Immature natural killer cell (primary cell): ENCODE results near the gene EHD4. TPM values are rescaled to one million over a fixed set of nuclear protein-coding genes. Genes with fewer than 3 reads are reported as not detected.

Source experiments
- DNase-seq, 3 donors: peaks; one replicate each; pipeline ENCODE4 v3.0.0; 2022; ENCODE audit warnings: mixed read lengths in 1 of 3
- H3K27ac Mint-ChIP-seq, 6 donors: one replicate each; pipeline ENCODE4 v1.8.0; 2020; ENCODE audit warnings: mixed read lengths in 6 of 6, mild to moderate bottlenecking in 5 of 6, inconsistent platforms in 4 of 6, moderate library complexity in 3 of 6
- H3K27me3 Mint-ChIP-seq, 3 donors: one replicate each; pipeline ENCODE4 v1.8.0; 2020 to 2021; ENCODE audit warnings: low read depth in 3 of 3, mild to moderate bottlenecking in 3 of 3, mixed read lengths in 3 of 3, moderate library complexity in 3 of 3, inconsistent platforms in 1 of 3
- H3K36me3 Mint-ChIP-seq, 3 donors: one replicate each; pipeline ENCODE4 v1.8.0; 2020; ENCODE audit warnings: mixed read lengths in 3 of 3, inconsistent platforms in 2 of 3, mild to moderate bottlenecking in 2 of 3
- H3K4me1 Mint-ChIP-seq, 2 donors: one replicate each; pipeline ENCODE4 v1.8.0; 2020; ENCODE audit warnings: inconsistent platforms in 2 of 2, mild to moderate bottlenecking in 2 of 2, mixed read lengths in 2 of 2, moderate library complexity in 1 of 2
- H3K4me3 Mint-ChIP-seq, 5 donors: one replicate each; pipeline ENCODE4 v1.8.0; 2020; ENCODE audit warnings: mild to moderate bottlenecking in 5 of 5, mixed read lengths in 5 of 5, inconsistent platforms in 3 of 5, moderate library complexity in 3 of 5
- H3K9me3 Mint-ChIP-seq, 6 donors: one replicate each; pipeline ENCODE4 v1.8.0; 2020; ENCODE audit warnings: mild to moderate bottlenecking in 6 of 6, mixed read lengths in 6 of 6, inconsistent platforms in 4 of 6, moderate library complexity in 3 of 6
- polyA plus RNA-seq, 3 donors: library from polyadenylated mRNA; unstranded; fragments of 300-500 nt; fragmentation: Illumina TruSeq; gene quantifications; one replicate each; pipeline ENCODE4 v1.2.3, GENCODE V29; 2021

The EHD4 gene
- polyA plus RNA-seq, 3 donors from 2014 or later = 5.3 to 7.3 (median 7.0) TPM

GRCh38 chr15:42002333-42002732 is 30.0 kb upstream of the EHD4 start:
- no peak for DNase-seq
- H3K36me3 Mint-ChIP-seq = no peaks in the 10 kb centered on the region
- no peaks in the 10 kb centered on the region for H3K27me3 Mint-ChIP-seq
- H3K4me3 Mint-ChIP-seq = no peak overlapping the region
- H3K27ac Mint-ChIP-seq = peak overlapping the region in 1 of 6 donors; percentile 17
- no peaks in the 10 kb centered on the region for H3K4me1 Mint-ChIP-seq
- no peaks in the 10 kb centered on the region for H3K9me3 Mint-ChIP-seq

GRCh38 chr15:42001236-42001635 is 28.9 kb upstream of the EHD4 start:
- peaks cover 0 to 3% (median 0%) of the 10 kb centered on the region in 3 donors for H3K27me3 Mint-ChIP-seq
- no peak overlapping the region for H3K4me3 Mint-ChIP-seq
- H3K9me3 Mint-ChIP-seq = no peaks in the 10 kb centered on the region

GRCh38 chr15:41999290-42000285 is 27.2 kb upstream of the EHD4 start:
- Mint-ChIP-seq H3K9me3 (no peaks in the 10 kb centered on the region), H3K27me3 (peaks cover 0 to 3% (median 1%) of the 10 kb centered on the region in 3 donors), H3K27ac (no peak overlapping the region), H3K4me3 (no peak overlapping the region), H3K36me3 (no peaks in the 10 kb centered on the region), H3K4me1 (no peaks in the 10 kb centered on the region)
- DNase-seq = no peak

More at GRCh38 chr15:42001236-42001635, 28.9 kb upstream of the EHD4 start:
- Mint-ChIP-seq H3K36me3 (no peaks in the 10 kb centered on the region), H3K27ac (no peak overlapping the region), H3K4me1 (no peaks in the 10 kb centered on the region)
- no peak for DNase-seq

- H3K27ac Mint-ChIP-seq = no peak overlapping the region
- H3K27me3 Mint-ChIP-seq = peaks cover 0 to 3% (median 1%) of the 10 kb centered on the region in 3 donors
- DNase-seq = no peak
- H3K9me3 Mint-ChIP-seq = no peaks in the 10 kb centered on the region
- H3K4me3 Mint-ChIP-seq = no peak overlapping the region
- H3K36me3 Mint-ChIP-seq = no peaks in the 10 kb centered on the region
- H3K4me1 Mint-ChIP-seq = no peaks in the 10 kb centered on the region
These were observed 25.5 kb upstream of the EHD4 start for GRCh38 chr15:41997845-41998244.

GRCh38 chr15:41996921-41997592 is 24.7 kb upstream of the EHD4 start:
- H3K27ac Mint-ChIP-seq = no peak overlapping the region
- peaks cover 0 to 3% (median 1%) of the 10 kb centered on the region in 3 donors for H3K27me3 Mint-ChIP-seq
- no peak overlapping the region for H3K4me3 Mint-ChIP-seq
- no peaks in the 10 kb centered on the region for H3K36me3 Mint-ChIP-seq
- DNase-seq = no peak
- H3K4me1 Mint-ChIP-seq = no peaks in the 10 kb centered on the region
- H3K9me3 Mint-ChIP-seq = no peaks in the 10 kb centered on the region

GRCh38 chr15:41996376-41996775 is 24.0 kb upstream of the EHD4 start:
- DNase-seq = no peak
- Mint-ChIP-seq H3K27ac (no peak overlapping the region), H3K4me1 (no peaks in the 10 kb centered on the region), H3K4me3 (no peak overlapping the region), H3K36me3 (no peaks in the 10 kb centered on the region), H3K9me3 (no peaks in the 10 kb centered on the region), H3K27me3 (peaks cover 0 to 3% (median 1%) of the 10 kb centered on the region in 3 donors)

- H3K27me3 Mint-ChIP-seq = peaks cover 0 to 3% (median 1%) of the 10 kb centered on the region in 3 donors
- H3K4me3 Mint-ChIP-seq = no peak overlapping the region
- DNase-seq = no peak
- H3K36me3 Mint-ChIP-seq = no peaks in the 10 kb centered on the region
- no peaks in the 10 kb centered on the region for H3K9me3 Mint-ChIP-seq
- no peak overlapping the region for H3K27ac Mint-ChIP-seq
- H3K4me1 Mint-ChIP-seq = no peaks in the 10 kb centered on the region
These were observed 23.1 kb upstream of the EHD4 start for GRCh38 chr15:41995476-41995855.

GRCh38 chr15:41994772-41995475 is 22.6 kb upstream of the EHD4 start:
- Mint-ChIP-seq H3K4me3 (no peak overlapping the region), H3K9me3 (no peaks in the 10 kb centered on the region), H3K36me3 (no peaks in the 10 kb centered on the region), H3K27ac (no peak overlapping the region), H3K27me3 (peaks cover 0 to 3% (median 1%) of the 10 kb centered on the region in 3 donors), H3K4me1 (no peaks in the 10 kb centered on the region)
- DNase-seq = no peak

- H3K36me3 Mint-ChIP-seq = no peaks in the 10 kb centered on the region
- H3K27ac Mint-ChIP-seq = no peak overlapping the region
- no peaks in the 10 kb centered on the region for H3K9me3 Mint-ChIP-seq
- no peak overlapping the region for H3K4me3 Mint-ChIP-seq
- H3K27me3 Mint-ChIP-seq = peaks cover 0 to 3% (median 1%) of the 10 kb centered on the region in 3 donors
- DNase-seq = no peak
- no peaks in the 10 kb centered on the region for H3K4me1 Mint-ChIP-seq
These were observed 21.9 kb upstream of the EHD4 start for GRCh38 chr15:41994171-41994650.

- H3K4me1 Mint-ChIP-seq = no peaks in the 10 kb centered on the region
- peaks cover 0 to 3% (median 1%) of the 10 kb centered on the region in 3 donors for H3K27me3 Mint-ChIP-seq
- no peak overlapping the region for H3K4me3 Mint-ChIP-seq
- DNase-seq = no peak
- H3K9me3 Mint-ChIP-seq = no peaks in the 10 kb centered on the region
- H3K36me3 Mint-ChIP-seq = no peaks in the 10 kb centered on the region
- H3K27ac Mint-ChIP-seq = no peak overlapping the region
These were observed 21.3 kb upstream of the EHD4 start for GRCh38 chr15:41993472-41994170.

GRCh38 chr15:41992803-41993190 is 20.4 kb upstream of the EHD4 start:
- no peaks in the 10 kb centered on the region for H3K9me3 Mint-ChIP-seq
- no peak overlapping the region for H3K27ac Mint-ChIP-seq
- H3K4me3 Mint-ChIP-seq = no peak overlapping the region
- H3K27me3 Mint-ChIP-seq = peaks cover 0 to 3% (median 1%) of the 10 kb centered on the region in 3 donors
- H3K36me3 Mint-ChIP-seq = no peaks in the 10 kb centered on the region
- no peaks in the 10 kb centered on the region for H3K4me1 Mint-ChIP-seq
- DNase-seq = no peak

- no peak overlapping the region for H3K4me3 Mint-ChIP-seq
- H3K9me3 Mint-ChIP-seq = no peaks in the 10 kb centered on the region
- peaks cover 0 to 3% (median 1%) of the 10 kb centered on the region in 3 donors for H3K27me3 Mint-ChIP-seq
- H3K4me1 Mint-ChIP-seq = no peaks in the 10 kb centered on the region
- H3K27ac Mint-ChIP-seq = no peak overlapping the region
- no peaks in the 10 kb centered on the region for H3K36me3 Mint-ChIP-seq
- no peak for DNase-seq
These were observed 19.9 kb upstream of the EHD4 start for GRCh38 chr15:41992151-41992802.

- Mint-ChIP-seq H3K36me3 (no peaks in the 10 kb centered on the region), H3K4me3 (no peak overlapping the region), H3K9me3 (no peaks in the 10 kb centered on the region), H3K4me1 (no peaks in the 10 kb centered on the region), H3K27me3 (peaks cover 0 to 1% (median 0%) of the 10 kb centered on the region in 3 donors), H3K27ac (no peak overlapping the region)
- no peak for DNase-seq
These were observed 18.3 kb upstream of the EHD4 start for GRCh38 chr15:41990691-41991090.
